ENCODE measurements around the gene P4HB. TPM values are rescaled to one million over a fixed set of nuclear protein-coding genes. Genes with fewer than 3 reads are reported as not detected.
"Not testable (repeated sequence)": the region's sequence is repeated elsewhere in the genome, so short reads cannot be mapped to it uniquely, and the experiment has no call there.

P4HB gene
- total and polyA plus RNA-seq, 10 of the 15 experiments (the other 5 are each of a cell fraction or from before 2014, with no cell fraction given), result 4.7 to 549 (median 361) TPM

DNA sequence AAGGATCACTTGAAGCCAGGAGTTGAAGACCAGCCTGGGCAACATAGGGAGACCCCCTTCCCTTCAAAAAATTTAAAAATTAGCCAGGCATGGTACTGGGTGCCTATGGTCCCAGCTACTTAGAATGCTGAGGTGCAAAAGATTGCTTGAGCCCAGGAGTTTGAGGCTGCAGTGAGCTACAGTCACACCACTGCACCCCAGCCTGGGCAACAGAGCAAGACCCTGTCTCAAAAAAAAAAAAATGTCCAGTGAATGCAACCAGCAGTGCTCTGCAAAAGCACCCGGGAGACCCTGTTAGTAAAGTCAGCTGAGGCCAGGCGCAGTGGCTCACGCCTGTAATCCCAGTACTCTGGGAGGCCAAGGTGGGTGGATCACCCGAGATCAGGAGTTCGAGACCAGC is 20.3 kb downstream of the P4HB start:
- H3K9ac ChIP-seq (ENCODE audit: control insufficient read depth, insufficient read depth, low read length); H3K27me3 ChIP-seq (replicated peaks in 1 of 2; ENCODE audit: control insufficient read depth in 2 of 2, insufficient read depth in 2 of 2, low read length in 1 of 2); intact Hi-C loops (cut with micrococcal nuclease; ENCODE audit: unreplicated experiment); CTCF ChIA-PET; DNase-seq (ENCODE audit: low read depth, low spot score); ATAC-seq; RAD21 ChIA-PET (ENCODE audit: unreplicated experiment); POLR2A ChIA-PET; H3K27ac ChIP-seq (ENCODE audit: control insufficient read depth, insufficient read depth); SMC1A ChIA-PET (ENCODE audit: uncharacterized antibody, unreplicated experiment); H3K4me3 ChIP-seq; H3K9me3 ChIP-seq (replicated peaks; ENCODE audit: control insufficient read depth, insufficient read depth, low read length); H3K4me1 ChIP-seq (ENCODE audit: control insufficient read depth, insufficient read depth, low read length); in situ Hi-C loops (cut with MboI); BruUV-seq (replicated peaks); H4K20me1 ChIP-seq (ENCODE audit: control insufficient read depth, insufficient read depth); FAIRE-seq; H3K4me2 ChIP-seq (ENCODE audit: control insufficient read depth, insufficient read depth); H3K79me2 ChIP-seq (ENCODE audit: control insufficient read depth, insufficient read depth, low read length); H2AFZ ChIP-seq (ENCODE audit: control insufficient read depth, low read depth, low read length): not testable (repeated sequence)
- peaks cover 12 to 16% of the 10 kb centered on the region in 2 experiments; a peak in 3 of 4 replicates for H3K36me3 ChIP-seq (ENCODE audit: control insufficient read depth in 2 of 2, insufficient read depth in 2 of 2, low read length in 1 of 2)
- WGBS (ENCODE audit: insufficient coverage, insufficient replicate concordance, low lambda C conversion rate, missing lambda C conversion rate), result 76% methylated on average over 5 of the region's 5 CpGs

DNA sequence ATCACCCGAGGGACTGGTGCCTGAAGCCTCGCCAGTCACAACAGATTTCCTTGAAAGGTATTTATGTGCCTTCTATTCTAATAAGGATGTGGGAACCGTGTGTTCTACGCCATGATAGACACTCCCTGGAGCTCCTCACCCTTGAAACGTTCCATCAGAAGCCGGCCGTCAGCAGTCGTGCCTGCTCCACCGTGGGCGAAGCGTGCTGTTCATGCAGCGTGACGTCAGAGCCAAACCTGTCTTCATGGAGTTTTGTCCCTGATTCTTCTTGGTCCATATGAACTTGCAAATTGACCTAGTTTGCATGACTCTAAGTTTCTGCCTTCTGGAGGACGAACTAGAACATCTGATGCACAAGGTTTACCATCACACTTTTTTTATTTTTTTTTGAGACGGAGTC is 21.0 kb downstream of the P4HB start:
- H3K79me2 ChIP-seq (ENCODE audit: control insufficient read depth, insufficient read depth, low read length), result peaks cover 2% of the 10 kb centered on the region
- ChIA-PET CTCF (no interaction called here), POLR2A (no interaction called here), RAD21 (ENCODE audit: unreplicated experiment) (no interaction called here), SMC1A (ENCODE audit: uncharacterized antibody, unreplicated experiment) (interaction anchor here (0.6 kb wide), 1 partner anchor 44 kb away, joined by 3 read pairs; no protein-coding TSS in a partner anchor)
- BruUV-seq (replicated peaks), result no TSS peak
- no peaks in the 10 kb centered on the region for H4K20me1 ChIP-seq (ENCODE audit: control insufficient read depth, insufficient read depth)
- FAIRE-seq (no peak), DNase-seq (ENCODE audit: low read depth, low spot score) (no peak), ATAC-seq (no peak)
- no peaks in the 10 kb centered on the region for H3K9me3 ChIP-seq (replicated peaks; ENCODE audit: control insufficient read depth, insufficient read depth, low read length)
- H3K27me3 ChIP-seq (replicated peaks in 1 of 2; ENCODE audit: control insufficient read depth in 2 of 2, insufficient read depth in 2 of 2, low read length in 1 of 2), result no peaks in the 10 kb centered on the region
- no peak overlapping the region for H3K27ac ChIP-seq (ENCODE audit: control insufficient read depth, insufficient read depth)
- in situ Hi-C loops (cut with MboI), result no loop called here
- TF ChIP-seq, protein P1, sequence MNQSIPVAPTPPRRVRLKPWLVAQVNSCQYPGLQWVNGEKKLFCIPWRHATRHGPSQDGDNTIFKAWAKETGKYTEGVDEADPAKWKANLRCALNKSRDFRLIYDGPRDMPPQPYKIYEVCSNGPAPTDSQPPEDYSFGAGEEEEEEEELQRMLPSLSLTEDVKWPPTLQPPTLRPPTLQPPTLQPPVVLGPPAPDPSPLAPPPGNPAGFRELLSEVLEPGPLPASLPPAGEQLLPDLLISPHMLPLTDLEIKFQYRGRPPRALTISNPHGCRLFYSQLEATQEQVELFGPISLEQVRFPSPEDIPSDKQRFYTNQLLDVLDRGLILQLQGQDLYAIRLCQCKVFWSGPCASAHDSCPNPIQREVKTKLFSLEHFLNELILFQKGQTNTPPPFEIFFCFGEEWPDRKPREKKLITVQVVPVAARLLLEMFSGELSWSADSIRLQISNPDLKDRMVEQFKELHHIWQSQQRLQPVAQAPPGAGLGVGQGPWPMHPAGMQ (IDR thresholded peaks at IDR 0.05; ENCODE audit: borderline replicate concordance), result no peak
- TF ChIP-seq WRNIP1 (IDR thresholded peaks at IDR 0.05; ENCODE audit: borderline replicate concordance, low read depth, low read length), result no peak
- TF ChIP-seq EED (IDR thresholded peaks at IDR 0.05; ENCODE audit: low read depth), result no peak
- TF ChIP-seq MEF2A (IDR thresholded peaks at IDR 0.05; ENCODE audit: insufficient read depth, low read depth, low read length), result no peak
- no peak for TF ChIP-seq IKZF1 (conservative IDR thresholded peaks at IDR 0.05)
- TF ChIP-seq KAT2A (conservative IDR thresholded peaks at IDR 0.05; ENCODE audit: control insufficient read depth, low read depth, low read length), result no peak
- no peak for TF ChIP-seq ZZZ3 (IDR thresholded peaks at IDR 0.05; ENCODE audit: control insufficient read depth, insufficient read length, low read depth)
- no peak for TF ChIP-seq CHD4 (IDR thresholded peaks at IDR 0.05)
- no peak for TF ChIP-seq CBX5 (IDR thresholded peaks at IDR 0.05; ENCODE audit: low read depth)
- TF ChIP-seq, protein P2, sequence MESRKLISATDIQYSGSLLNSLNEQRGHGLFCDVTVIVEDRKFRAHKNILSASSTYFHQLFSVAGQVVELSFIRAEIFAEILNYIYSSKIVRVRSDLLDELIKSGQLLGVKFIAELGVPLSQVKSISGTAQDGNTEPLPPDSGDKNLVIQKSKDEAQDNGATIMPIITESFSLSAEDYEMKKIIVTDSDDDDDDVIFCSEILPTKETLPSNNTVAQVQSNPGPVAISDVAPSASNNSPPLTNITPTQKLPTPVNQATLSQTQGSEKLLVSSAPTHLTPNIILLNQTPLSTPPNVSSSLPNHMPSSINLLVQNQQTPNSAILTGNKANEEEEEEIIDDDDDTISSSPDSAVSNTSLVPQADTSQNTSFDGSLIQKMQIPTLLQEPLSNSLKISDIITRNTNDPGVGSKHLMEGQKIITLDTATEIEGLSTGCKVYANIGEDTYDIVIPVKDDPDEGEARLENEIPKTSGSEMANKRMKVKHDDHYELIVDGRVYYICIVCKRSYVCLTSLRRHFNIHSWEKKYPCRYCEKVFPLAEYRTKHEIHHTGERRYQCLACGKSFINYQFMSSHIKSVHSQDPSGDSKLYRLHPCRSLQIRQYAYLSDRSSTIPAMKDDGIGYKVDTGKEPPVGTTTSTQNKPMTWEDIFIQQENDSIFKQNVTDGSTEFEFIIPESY (IDR thresholded peaks at IDR 0.05), result no peak
- TF ChIP-seq YY1 (IDR thresholded peaks at IDR 0.05; ENCODE audit: low read depth, low read length), result no peak
- TF ChIP-seq TARDBP (IDR thresholded peaks at IDR 0.05; ENCODE audit: borderline replicate concordance), result no peak
- H3K4me1 ChIP-seq (ENCODE audit: control insufficient read depth, insufficient read depth, low read length), result peaks cover 2% of the 10 kb centered on the region
- H3K4me3 ChIP-seq, result no peak overlapping the region
- H2AFZ ChIP-seq (ENCODE audit: control insufficient read depth, low read depth, low read length), result no peak overlapping the region
- intact Hi-C loops (cut with micrococcal nuclease; ENCODE audit: unreplicated experiment), result no loop called here
- no peak overlapping the region for H3K9ac ChIP-seq (ENCODE audit: control insufficient read depth, insufficient read depth, low read length)
- WGBS (ENCODE audit: insufficient coverage, insufficient replicate concordance, low lambda C conversion rate, missing lambda C conversion rate), result 28% methylated on average over 15 of the region's 15 CpGs
- H3K36me3 ChIP-seq (ENCODE audit: control insufficient read depth in 2 of 2, insufficient read depth in 2 of 2, low read length in 1 of 2), result peaks cover 5 to 9% of the 10 kb centered on the region in 2 experiments; a peak in 3 of 4 replicates
- no peak overlapping the region for H3K4me2 ChIP-seq (ENCODE audit: control insufficient read depth, insufficient read depth)
